Measurements from ENCODE around the gene VSIG4. TPM values are rescaled to one million over a fixed set of nuclear protein-coding genes. Genes with fewer than 3 reads are reported as not detected.

Gene VSIG4
- not detected in 2 replicates for total RNA-seq (2014; rRNA removed; shearing (Covaris generic))

GRCh38 chrX:66039944-66040343 is at the start of gene VSIG4:
TSS of gene VSIG4 (minus strand) at chrX:66040080. CDS start at chrX:66039998, 82 bp downstream.

Other genes starting within 250 kb of the VSIG4 start
- not detected in 2 replicates for gene HEPH, start 124.2 kb upstream of the VSIG4 start, total RNA-seq (2014; rRNA removed; shearing (Covaris generic))